ENCODE data around the gene KLHDC9.

KLHDC9 gene

GRCh38 chr1:161079436-161080110, 18.6 kb upstream of the KLHDC9 start:
- Histone ChIP-seq H3K18ac (ENCODE audit: low read length) (no peak overlapping the region), H3K4me2 (ENCODE audit: low read length) (no peak overlapping the region), H3K79me2 (ENCODE audit: control insufficient read depth, insufficient read depth, low read length) (no peaks in the 10 kb centered on the region), H2AK5ac (ENCODE audit: low read length) (no peak overlapping the region), H2BK120ac (ENCODE audit: low read depth, low read length) (no peak overlapping the region), H3K23ac (ENCODE audit: low read length) (no peak overlapping the region), H4K5ac (ENCODE audit: low read length) (no peak overlapping the region), H3K27me3 (ENCODE audit: insufficient read depth, low read length, poor library complexity) (no peaks in the 10 kb centered on the region), H3K56ac (ENCODE audit: low read length) (peak overlapping the region; percentile 52), H3K36me3 (ENCODE audit: control insufficient read depth, insufficient read depth, low read length) (no peaks in the 10 kb centered on the region), H2BK15ac (replicated peaks; ENCODE audit: low read depth) (no peak overlapping the region), H3K4ac (ENCODE audit: low read depth, low read length) (no peak overlapping the region), H3K9ac (ENCODE audit: low read length) (no peak overlapping the region), H3K4me3 (ENCODE audit: low read length) (no peak overlapping the region), H3K27ac (ENCODE audit: low read depth, low read length) (no peak overlapping the region), H3K79me1 (ENCODE audit: low read length) (no peaks in the 10 kb centered on the region), H4K8ac (ENCODE audit: low read depth, low read length) (no peak overlapping the region), H2BK5ac (ENCODE audit: low read length) (no peak overlapping the region), H3K4me1 (ENCODE audit: control insufficient read depth, low read depth, low read length) (peaks cover 4% of the 10 kb centered on the region)
- no peak for DNase-seq
- WGBS (ENCODE audit: extremely low coverage, insufficient coverage, low lambda C conversion rate) = no CpG with 5 or more reads among the region's 41 CpGs

GRCh38 chr1:161080441-161081405, 17.4 kb upstream of the KLHDC9 start:
- no CpG with 5 or more reads among the region's 5 CpGs for WGBS (ENCODE audit: extremely low coverage, insufficient coverage, low lambda C conversion rate)
- H2BK5ac ChIP-seq (ENCODE audit: low read length) = no peak overlapping the region
- no peak overlapping the region for H3K27ac ChIP-seq (ENCODE audit: low read depth, low read length)
- H3K23ac ChIP-seq (ENCODE audit: low read length) = peak overlapping the region; percentile 9
- H2AK5ac ChIP-seq (ENCODE audit: low read length) = no peak overlapping the region
- no peak overlapping the region for H3K4ac ChIP-seq (ENCODE audit: low read depth, low read length)
- H3K79me1 ChIP-seq (ENCODE audit: low read length) = no peaks in the 10 kb centered on the region
- DNase-seq = no peak
- H3K18ac ChIP-seq (ENCODE audit: low read length) = no peak overlapping the region
- H3K56ac ChIP-seq (ENCODE audit: low read length) = no peak overlapping the region
- peaks cover 8% of the 10 kb centered on the region for H3K4me1 ChIP-seq (ENCODE audit: control insufficient read depth, low read depth, low read length)
- H2BK120ac ChIP-seq (ENCODE audit: low read depth, low read length) = no peak overlapping the region
- H4K5ac ChIP-seq (ENCODE audit: low read length) = no peak overlapping the region
- H3K36me3 ChIP-seq (ENCODE audit: control insufficient read depth, insufficient read depth, low read length) = no peaks in the 10 kb centered on the region
- no peaks in the 10 kb centered on the region for H3K27me3 ChIP-seq (ENCODE audit: insufficient read depth, low read length, poor library complexity)
- no peaks in the 10 kb centered on the region for H3K79me2 ChIP-seq (ENCODE audit: control insufficient read depth, insufficient read depth, low read length)
- H3K9ac ChIP-seq (ENCODE audit: low read length) = no peak overlapping the region
- no peak overlapping the region for H4K8ac ChIP-seq (ENCODE audit: low read depth, low read length)
- no peak overlapping the region for H3K4me2 ChIP-seq (ENCODE audit: low read length)
- H3K4me3 ChIP-seq (ENCODE audit: low read length) = no peak overlapping the region
- H2BK15ac ChIP-seq (replicated peaks; ENCODE audit: low read depth) = no peak overlapping the region

GRCh38 chr1:161081519-161081918, 16.6 kb upstream of the KLHDC9 start:
- H3K4me2 ChIP-seq (ENCODE audit: low read length) = no peak overlapping the region
- H2BK5ac ChIP-seq (ENCODE audit: low read length) = no peak overlapping the region
- no peak overlapping the region for H2BK120ac ChIP-seq (ENCODE audit: low read depth, low read length)
- H4K5ac ChIP-seq (ENCODE audit: low read length) = no peak overlapping the region
- H2BK15ac ChIP-seq (replicated peaks; ENCODE audit: low read depth) = no peak overlapping the region
- no peak overlapping the region for H3K27ac ChIP-seq (ENCODE audit: low read depth, low read length)
- no peaks in the 10 kb centered on the region for H3K79me2 ChIP-seq (ENCODE audit: control insufficient read depth, insufficient read depth, low read length)
- WGBS (ENCODE audit: extremely low coverage, insufficient coverage, low lambda C conversion rate) = no CpG with 5 or more reads among the region's 5 CpGs
- no peak overlapping the region for H4K8ac ChIP-seq (ENCODE audit: low read depth, low read length)
- no peak overlapping the region for H2AK5ac ChIP-seq (ENCODE audit: low read length)
- no peak overlapping the region for H3K18ac ChIP-seq (ENCODE audit: low read length)
- H3K4me1 ChIP-seq (ENCODE audit: control insufficient read depth, low read depth, low read length) = peaks cover 8% of the 10 kb centered on the region
- no peak for DNase-seq
- no peak overlapping the region for H3K4me3 ChIP-seq (ENCODE audit: low read length)
- H3K79me1 ChIP-seq (ENCODE audit: low read length) = no peaks in the 10 kb centered on the region
- H3K27me3 ChIP-seq (ENCODE audit: insufficient read depth, low read length, poor library complexity) = no peaks in the 10 kb centered on the region
- H3K9ac ChIP-seq (ENCODE audit: low read length) = no peak overlapping the region
- no peak overlapping the region for H3K56ac ChIP-seq (ENCODE audit: low read length)
- H3K36me3 ChIP-seq (ENCODE audit: control insufficient read depth, insufficient read depth, low read length) = no peaks in the 10 kb centered on the region
- no peak overlapping the region for H3K23ac ChIP-seq (ENCODE audit: low read length)
- H3K4ac ChIP-seq (ENCODE audit: low read depth, low read length) = no peak overlapping the region

GRCh38 chr1:161082483-161082882, 15.7 kb upstream of the KLHDC9 start:
- no peaks in the 10 kb centered on the region for H3K79me1 ChIP-seq (ENCODE audit: low read length)
- H3K36me3 ChIP-seq (ENCODE audit: control insufficient read depth, insufficient read depth, low read length) = no peaks in the 10 kb centered on the region

GRCh38 chr1:161082996-161083747, 15.0 kb upstream of the KLHDC9 start:
- WGBS (ENCODE audit: extremely low coverage, insufficient coverage, low lambda C conversion rate) = no CpG with 5 or more reads among the region's 8 CpGs
- Histone ChIP-seq H3K4me3 (ENCODE audit: low read length) (no peak overlapping the region), H2BK15ac (replicated peaks; ENCODE audit: low read depth) (no peak overlapping the region), H3K9ac (ENCODE audit: low read length) (no peak overlapping the region), H4K8ac (ENCODE audit: low read depth, low read length) (no peak overlapping the region), H3K4me2 (ENCODE audit: low read length) (no peak overlapping the region), H3K23ac (ENCODE audit: low read length) (no peak overlapping the region), H3K18ac (ENCODE audit: low read length) (no peak overlapping the region), H3K4ac (ENCODE audit: low read depth, low read length) (no peak overlapping the region), H3K27me3 (ENCODE audit: insufficient read depth, low read length, poor library complexity) (no peaks in the 10 kb centered on the region), H3K27ac (ENCODE audit: low read depth, low read length) (no peak overlapping the region), H3K79me1 (ENCODE audit: low read length) (no peaks in the 10 kb centered on the region), H3K36me3 (ENCODE audit: control insufficient read depth, insufficient read depth, low read length) (no peaks in the 10 kb centered on the region), H2BK5ac (ENCODE audit: low read length) (no peak overlapping the region), H3K79me2 (ENCODE audit: control insufficient read depth, insufficient read depth, low read length) (no peaks in the 10 kb centered on the region), H3K56ac (ENCODE audit: low read length) (peak overlapping the region; percentile 27), H4K5ac (ENCODE audit: low read length) (no peak overlapping the region), H2AK5ac (ENCODE audit: low read length) (no peak overlapping the region), H2BK120ac (ENCODE audit: low read depth, low read length) (no peak overlapping the region), H3K4me1 (ENCODE audit: control insufficient read depth, low read depth, low read length) (peaks cover 8% of the 10 kb centered on the region)
- peak; percentile 93 for DNase-seq

More at GRCh38 chr1:161082483-161082882, 15.7 kb upstream of the KLHDC9 start:
- Histone ChIP-seq H3K79me2 (ENCODE audit: control insufficient read depth, insufficient read depth, low read length) (no peaks in the 10 kb centered on the region), H3K18ac (ENCODE audit: low read length) (no peak overlapping the region), H3K27ac (ENCODE audit: low read depth, low read length) (no peak overlapping the region), H2BK120ac (ENCODE audit: low read depth, low read length) (no peak overlapping the region), H2BK15ac (replicated peaks; ENCODE audit: low read depth) (no peak overlapping the region), H3K27me3 (ENCODE audit: insufficient read depth, low read length, poor library complexity) (no peaks in the 10 kb centered on the region), H3K4me3 (ENCODE audit: low read length) (no peak overlapping the region), H4K8ac (ENCODE audit: low read depth, low read length) (no peak overlapping the region), H3K4me2 (ENCODE audit: low read length) (no peak overlapping the region), H2BK5ac (ENCODE audit: low read length) (no peak overlapping the region), H3K9ac (ENCODE audit: low read length) (no peak overlapping the region), H3K4ac (ENCODE audit: low read depth, low read length) (no peak overlapping the region), H3K56ac (ENCODE audit: low read length) (no peak overlapping the region), H3K23ac (ENCODE audit: low read length) (no peak overlapping the region), H3K4me1 (ENCODE audit: control insufficient read depth, low read depth, low read length) (peaks cover 8% of the 10 kb centered on the region), H2AK5ac (ENCODE audit: low read length) (no peak overlapping the region), H4K5ac (ENCODE audit: low read length) (no peak overlapping the region)
- no CpG with 5 or more reads among the region's 2 CpGs for WGBS (ENCODE audit: extremely low coverage, insufficient coverage, low lambda C conversion rate)
- no peak for DNase-seq
